Stimulated activated naive CD8-positive, alpha-beta T cell treated with anti-CD3 and anti-CD28 coated beads, Interleukin-15, Interleukin-2, amounts not matched to agents 100 U/mL and 50 U/mL, for 24 hours (primary cell): ENCODE data around the gene GRIP1.
"Not testable (repeated sequence)": the region's sequence is repeated elsewhere in the genome, so short reads cannot be mapped to it uniquely, and the experiment has no call there.

Source experiments
- ATAC-seq: fragments of 150-1000 bp; cut with Tn5 transposase; one replicate; pipeline ENCODE4 v1.10.0; 2021
- DNase-seq: peaks from one replicate; pipeline ENCODE4 v3.0.0; 2021

GRIP1 gene

GRCh38 chr12:66323017-66323416 lies 355.9 kb downstream of the GRIP1 start:
- DNase-seq (no peak), ATAC-seq (peak; percentile 63)

- ATAC-seq: no peak
Measured at GRCh38 chr12:66321435-66321834, 357.4 kb downstream of the GRIP1 start.

GRCh38 chr12:66320996-66321395 lies 357.9 kb downstream of the GRIP1 start:
- ATAC-seq (no peak), DNase-seq (no peak)

More at GRCh38 chr12:66321435-66321834, 357.4 kb downstream of the GRIP1 start:
- DNase-seq: no peak

GRCh38 chr12:66319266-66319954 lies 359.5 kb downstream of the GRIP1 start:
- DNase-seq: no peak
- no peak for ATAC-seq

GRCh38 chr12:66314278-66314677 lies 364.6 kb downstream of the GRIP1 start:
- no peak for ATAC-seq
- DNase-seq: no peak

GRCh38 chr12:66312189-66312588 lies 366.7 kb downstream of the GRIP1 start:
- ATAC-seq (no peak), DNase-seq (no peak)

- DNase-seq: no peak
- peak; percentile 28 for ATAC-seq
Measured at GRCh38 chr12:66309606-66310005, 369.3 kb downstream of the GRIP1 start.

GRCh38 chr12:66304296-66304900 lies 374.5 kb downstream of the GRIP1 start:
- no peak for ATAC-seq
- DNase-seq: no peak

GRCh38 chr12:66303316-66303804 lies 375.5 kb downstream of the GRIP1 start:
- DNase-seq: not testable (repeated sequence)
- ATAC-seq: peak; percentile 44

GRCh38 chr12:66302827-66303169 lies 376.1 kb downstream of the GRIP1 start:
- DNase-seq (no peak), ATAC-seq (no peak)

- peak; percentile 99 for DNase-seq
- peak; percentile 94 for ATAC-seq
Measured at GRCh38 chr12:66301944-66302826, 376.7 kb downstream of the GRIP1 start, which contains the start of gene HELB. Gene HELB (plus strand): TSS chr12:66302493. CDS start chr12:66302604, 111 bp downstream.

GRCh38 chr12:66297923-66298322 lies 381.0 kb downstream of the GRIP1 start:
- no peak for DNase-seq
- ATAC-seq: no peak
